NCI-H1436 (cell line): ENCODE measurements around the gene ZNF165.
"Not testable (repeated sequence)": the region's sequence is repeated elsewhere in the genome, so short reads cannot be mapped to it uniquely, and the experiment has no call there.

Experiments used
- DNase-seq: peaks from one replicate; lab custom pipeline; 2025; lab: John Stamatoyannopoulos, UW

ZNF165 gene

GRCh38 chr6:28122283-28122682 lies 41.9 kb downstream of the ZNF165 start:
- DNase-seq, result not testable (repeated sequence)

GRCh38 chr6:28124350-28124970 lies 44.1 kb downstream of the ZNF165 start, which contains the start of gene ZSCAN16:
TSS of gene ZSCAN16 (plus strand) at chr6:28124609. CDS start at chr6:28125444, 835 bp downstream.
- peak; percentile 80 for DNase-seq

- no peak for DNase-seq
Measured at GRCh38 chr6:28124971-28125353, 44.6 kb downstream of the ZNF165 start.

GRCh38 chr6:28125401-28125800 lies 45.0 kb downstream of the ZNF165 start:
- no peak for DNase-seq

GRCh38 chr6:28134015-28134414 lies 53.6 kb downstream of the ZNF165 start:
- peak; percentile 8 for DNase-seq

GRCh38 chr6:28134716-28135115 lies 54.3 kb downstream of the ZNF165 start:
- DNase-seq, result no peak

- no peak for DNase-seq
Measured at GRCh38 chr6:28135393-28135792, 55.0 kb downstream of the ZNF165 start.

GRCh38 chr6:28136585-28137504 lies 56.5 kb downstream of the ZNF165 start:
- DNase-seq, result peak; percentile 85

- no peak for DNase-seq
Measured at GRCh38 chr6:28137505-28137981, 57.2 kb downstream of the ZNF165 start.
